ENCODE data around the gene ARMH3. TPM values are rescaled to one million over a fixed set of nuclear protein-coding genes. Genes with fewer than 3 reads are reported as not detected.

Gene ARMH3
- total RNA-seq, 4 donors from 2014 or later, result 9.7 to 14.9 (median 13.4) TPM

- intact Hi-C loops (cut with DNase I; ENCODE audit: low total_unique reads) (no loop called here), in situ Hi-C loops (cut with MboI; ENCODE audit: low sequenced_read_pairs in 4 of 4) (no loop called here)
- peaks cover 15 to 19% of the 10 kb centered on the region in 2 donors for H3K4me1 ChIP-seq
- H3K4me3 ChIP-seq, result no peak overlapping the region
- TF ChIP-seq CTCF (IDR thresholded peaks at IDR 0.05 in 4 of 5, conservative IDR thresholded peaks at IDR 0.05 in 1 of 5) (no peak), POLR2A (IDR thresholded peaks at IDR 0.05) (no peak)
- peaks cover 0 to 6% of the 10 kb centered on the region in 2 donors for H3K36me3 ChIP-seq
- H3K9me3 ChIP-seq, result no peaks in the 10 kb centered on the region
- H3K27me3 ChIP-seq, result no peaks in the 10 kb centered on the region
- DNase-seq (no peak), ATAC-seq (no peak)
- no peak overlapping the region for H3K27ac ChIP-seq
Observed at GRCh38 chr10:101826852-101827434, 229.0 kb downstream of the ARMH3 start.

- intact Hi-C loops (cut with DNase I; ENCODE audit: low total_unique reads) (no loop called here), in situ Hi-C loops (cut with MboI; ENCODE audit: low sequenced_read_pairs in 4 of 4) (no loop called here)
- Histone ChIP-seq H3K36me3 (peaks cover 0 to 6% of the 10 kb centered on the region in 2 donors), H3K9me3 (no peaks in the 10 kb centered on the region), H3K4me1 (peaks cover 0 to 2% of the 10 kb centered on the region in 2 donors), H3K27me3 (no peaks in the 10 kb centered on the region), H3K27ac (no peak overlapping the region), H3K4me3 (no peak overlapping the region)
- TF ChIP-seq POLR2A (IDR thresholded peaks at IDR 0.05) (no peak), CTCF (IDR thresholded peaks at IDR 0.05 in 4 of 5, conservative IDR thresholded peaks at IDR 0.05 in 1 of 5) (no peak)
- no peak for DNase-seq
- ATAC-seq, result no peak
Observed at GRCh38 chr10:101824736-101825135, 231.2 kb downstream of the ARMH3 start.

GRCh38 chr10:101818872-101819633 is 236.9 kb downstream of the ARMH3 start:
- TF ChIP-seq CTCF (IDR thresholded peaks at IDR 0.05 in 4 of 5, conservative IDR thresholded peaks at IDR 0.05 in 1 of 5) (no peak), POLR2A (IDR thresholded peaks at IDR 0.05) (no peak)
- H3K27me3 ChIP-seq, result no peaks in the 10 kb centered on the region
- peak overlapping the region; percentile 93 to 100 (median 96) for H3K27ac ChIP-seq
- H3K9me3 ChIP-seq, result no peaks in the 10 kb centered on the region
- H3K36me3 ChIP-seq, result no peaks in the 10 kb centered on the region
- DNase-seq (peak in 1 of 2 donors; percentile 56), ATAC-seq (peak; percentile 28 to 32)
- in situ Hi-C loops (cut with MboI; ENCODE audit: low sequenced_read_pairs in 4 of 4) (no loop called here), intact Hi-C loops (cut with DNase I; ENCODE audit: low total_unique reads) (loop anchor here (1.0 to 10.0 kb wide), 7 partner anchors 36 to 1284 kb away; partner anchors contain the start of genes ACTR1A, BTRC, HIF1AN and HPS6)
- peaks cover 23 to 24% of the 10 kb centered on the region in 2 donors for H3K4me1 ChIP-seq
- peak overlapping the region; percentile 82 to 99 (median 98) for H3K4me3 ChIP-seq

- in situ Hi-C loops (cut with MboI; ENCODE audit: low sequenced_read_pairs in 4 of 4), result no loop called here
- Histone ChIP-seq H3K36me3 (no peaks in the 10 kb centered on the region), H3K4me1 (peaks cover 31% of the 10 kb centered on the region in 2 donors), H3K9me3 (no peaks in the 10 kb centered on the region), H3K27me3 (no peaks in the 10 kb centered on the region), H3K27ac (peak within 1 kb of the TSS; percentile 93 to 100 (median 96)), H3K4me3 (peak within 1 kb of the TSS; percentile 82 to 99 (median 98))
- DNase-seq (peak; percentile 99 to 100), ATAC-seq (peak; percentile 89 to 90)
- intact Hi-C loops (cut with DNase I; ENCODE audit: low total_unique reads), result loop anchor here (1.0 to 10.0 kb wide), 7 partner anchors 35 to 1283 kb away; partner anchors contain the start of genes ACTR1A, BTRC, HIF1AN and HPS6
- TF ChIP-seq CTCF (IDR thresholded peaks at IDR 0.05 in 4 of 5, conservative IDR thresholded peaks at IDR 0.05 in 1 of 5) (peak in 1 of 5 experiments; percentile 26), POLR2A (IDR thresholded peaks at IDR 0.05) (peak; percentile 99 to 100)
Observed at GRCh38 chr10:101818119-101818871, 237.7 kb downstream of the ARMH3 start, which contains the start of gene OGA. OGA (minus strand) TSS chr10:101818444; CDS start chr10:101818022, 422 bp downstream.

Measured in gastrocnemius medialis (tissue), 4 donors.